AG10803 (cell line): Measurements from ENCODE around the gene GPR45.

Experiments used
- DNase-seq: peaks from one replicate; pipeline ENCODE4 v3.0.0; 2010; ENCODE audit warnings: low read depth
- H3K4me3 ChIP-seq: 2 replicates; pipeline ENCODE4 v1.5.1; 2011; ENCODE audit warnings: mild to moderate bottlenecking, low read length, control low read depth
- CTCF ChIP-seq: conservative IDR thresholded peaks from 2 replicates; pipeline ENCODE4 v1.5.1; 2011; ENCODE audit warnings: mild to moderate bottlenecking, low read length, control low read depth, inconsistent platforms

The GPR45 gene

DNA sequence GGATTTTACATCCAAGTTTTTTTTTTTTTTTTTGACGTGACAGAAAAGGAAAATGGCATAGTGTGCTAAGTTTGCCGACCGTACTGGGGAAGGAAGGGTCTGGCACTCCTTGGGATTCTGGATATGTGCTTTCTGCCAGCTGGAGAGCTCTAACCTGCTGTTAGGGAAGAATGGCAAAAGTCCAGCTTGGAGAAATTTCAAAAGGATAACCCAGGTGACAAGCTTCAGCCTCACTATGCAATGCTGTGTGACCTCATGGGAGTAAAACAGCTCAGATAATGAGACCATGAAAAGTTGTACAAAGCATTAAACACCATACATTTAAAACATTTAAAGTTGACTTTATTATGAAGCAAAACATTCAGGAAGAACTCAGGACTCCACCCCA lies 10.3 kb upstream of the GPR45 start:
- no peak for TF ChIP-seq CTCF
- H3K4me3 ChIP-seq = no peak overlapping the region
- DNase-seq = no peak

- no peak overlapping the region for H3K4me3 ChIP-seq
- peak; percentile 75 for DNase-seq
- peak; percentile 76 for TF ChIP-seq CTCF
These were observed 6.0 kb upstream of the GPR45 start for GRCh38 chr2:105235388-105236059.

- no peak for DNase-seq
- H3K4me3 ChIP-seq = no peak overlapping the region
- no peak for TF ChIP-seq CTCF
These were observed 5.5 kb upstream of the GPR45 start for GRCh38 chr2:105236060-105236424.

DNA sequence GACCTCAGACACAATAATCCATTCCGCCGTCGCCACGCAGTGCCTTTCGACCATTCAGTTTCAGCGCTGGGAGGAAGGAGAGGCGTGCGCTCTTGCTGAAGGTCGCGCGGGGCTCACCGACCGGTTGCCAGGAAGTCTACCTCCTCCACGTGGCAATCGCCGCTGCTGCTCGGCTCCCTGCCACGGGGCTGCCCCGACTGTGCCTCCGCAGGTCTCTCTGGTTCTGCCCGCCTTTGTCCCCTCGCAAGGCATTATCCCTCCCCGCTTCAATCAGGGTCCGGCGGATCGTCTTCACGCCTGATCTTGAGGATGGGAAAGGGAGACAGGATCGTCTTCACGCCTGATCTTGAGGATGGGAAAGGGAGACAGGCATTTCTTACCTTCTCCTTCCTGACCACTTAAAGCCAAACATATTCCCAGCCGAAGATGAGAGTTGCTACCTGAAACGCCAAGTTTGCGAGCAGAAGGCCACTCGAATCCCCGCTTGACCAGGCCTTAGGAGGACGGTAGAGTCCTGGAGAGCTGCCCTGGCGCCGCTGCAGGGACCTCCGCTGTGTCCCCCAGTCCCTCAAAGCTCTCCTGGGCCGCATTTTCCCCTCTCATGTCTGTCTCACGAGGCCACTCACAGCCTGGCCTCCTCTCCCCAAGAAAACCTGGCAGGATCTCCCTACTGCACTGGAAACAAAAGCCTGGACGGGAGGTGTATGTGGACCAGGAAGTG lies 4.3 kb upstream of the GPR45 start:
- no peak for DNase-seq

DNA sequence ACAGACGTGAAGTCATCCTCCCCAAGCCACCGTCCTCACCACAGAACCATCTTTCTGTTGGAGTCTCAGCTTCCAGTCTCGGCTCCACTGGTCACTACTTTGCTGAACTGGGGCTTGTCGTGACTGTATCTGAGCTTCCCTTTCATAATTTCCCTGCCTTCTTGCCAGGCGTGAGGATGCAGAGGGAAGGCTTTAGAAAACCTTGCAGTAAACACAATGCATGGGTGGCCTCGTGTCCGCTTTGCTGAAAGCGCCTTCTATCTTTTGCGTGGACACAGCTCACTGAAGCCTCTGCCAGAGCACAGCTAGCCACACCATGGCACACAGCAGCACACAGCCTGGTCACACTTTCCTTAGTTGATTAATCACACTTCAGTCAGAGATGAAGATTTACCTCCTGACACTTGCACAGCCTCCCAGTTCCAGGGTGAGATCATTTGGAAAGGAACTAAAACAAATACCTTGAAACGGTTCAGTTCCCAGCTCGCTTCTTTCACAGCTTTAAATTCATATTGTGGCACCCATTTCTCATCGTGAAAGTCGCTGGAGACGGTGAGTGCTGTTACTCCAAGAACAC lies 2.8 kb upstream of the GPR45 start:
- H3K4me3 ChIP-seq = no peak overlapping the region
- TF ChIP-seq CTCF = no peak
- no peak for DNase-seq

More for the DNA sequence above, 4.3 kb upstream of the GPR45 start:
- TF ChIP-seq CTCF = no peak
- no peak overlapping the region for H3K4me3 ChIP-seq

DNA sequence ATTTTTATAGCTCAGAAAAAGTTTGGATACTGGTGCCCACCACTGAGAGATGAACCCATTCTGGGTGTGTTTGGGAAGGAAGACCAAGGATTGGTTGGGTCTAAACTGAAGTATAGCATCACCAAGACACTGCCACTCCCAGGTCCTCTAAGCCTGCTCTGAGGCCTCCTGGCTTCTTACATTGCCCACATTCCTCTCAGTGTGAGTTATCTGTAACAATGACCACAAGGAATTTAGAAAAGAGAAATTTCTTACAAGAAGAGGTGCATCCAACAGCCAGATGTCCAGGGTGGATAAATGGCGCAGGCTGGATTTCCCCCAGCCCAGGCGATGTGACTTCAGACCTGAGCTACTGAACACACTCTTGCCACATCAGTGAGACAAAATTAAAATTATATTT lies 1.6 kb upstream of the GPR45 start:
- DNase-seq = peak; percentile 96
- no peak for TF ChIP-seq CTCF

More for the DNA sequence above, 1.6 kb upstream of the GPR45 start:
- no peak overlapping the region for H3K4me3 ChIP-seq
